Measurements from ENCODE around the gene CYP2W1.
A peak's percentile ranks its signal among the peaks of the same experiment; 100 is the strongest.

The CYP2W1 gene

GRCh38 chr7:982511-983003, 424 bp upstream of the CYP2W1 start:
- no peak for DNase-seq (ENCODE audit: low read depth in 2 of 2)

GRCh38 chr7:983616-984071, 663 bp downstream of the CYP2W1 start:
- no peak for DNase-seq (ENCODE audit: low read depth in 2 of 2)

GRCh38 chr7:984361-985126, 1.6 kb downstream of the CYP2W1 start:
- DNase-seq (ENCODE audit: low read depth in 2 of 2) = no peak

GRCh38 chr7:985127-985416, 2.1 kb downstream of the CYP2W1 start:
- DNase-seq (ENCODE audit: low read depth in 2 of 2) = no peak

GRCh38 chr7:985915-986741, 3.1 kb downstream of the CYP2W1 start:
- DNase-seq (ENCODE audit: low read depth in 2 of 2) = no peak

GRCh38 chr7:986766-987751, 4.1 kb downstream of the CYP2W1 start:
- no peak for DNase-seq (ENCODE audit: low read depth in 2 of 2)

GRCh38 chr7:987909-988308, 4.9 kb downstream of the CYP2W1 start:
- DNase-seq (ENCODE audit: low read depth in 2 of 2) = no peak

GRCh38 chr7:988426-988911, 5.5 kb downstream of the CYP2W1 start:
- no peak for DNase-seq (ENCODE audit: low read depth in 2 of 2)

- no peak for DNase-seq (ENCODE audit: low read depth in 2 of 2)
Measured at GRCh38 chr7:988963-989529, 6.1 kb downstream of the CYP2W1 start.

GRCh38 chr7:990352-990932, 7.5 kb downstream of the CYP2W1 start:
- no peak for DNase-seq (ENCODE audit: low read depth in 2 of 2)

- no peak for DNase-seq (ENCODE audit: low read depth in 2 of 2)
Measured at GRCh38 chr7:990933-991728, 8.2 kb downstream of the CYP2W1 start.

- DNase-seq (ENCODE audit: low read depth in 2 of 2) = no peak
Measured at GRCh38 chr7:991729-992656, 9.0 kb downstream of the CYP2W1 start.

GRCh38 chr7:992709-993607, 10.0 kb downstream of the CYP2W1 start:
- DNase-seq (ENCODE audit: low read depth in 2 of 2) = peak; percentile 89 to 90

- no peak for DNase-seq (ENCODE audit: low read depth in 2 of 2)
Measured at GRCh38 chr7:994592-995308, 11.8 kb downstream of the CYP2W1 start.

- DNase-seq (ENCODE audit: low read depth in 2 of 2) = no peak
Measured at GRCh38 chr7:995571-995970, 12.6 kb downstream of the CYP2W1 start.

- DNase-seq (ENCODE audit: low read depth in 2 of 2) = no peak
Measured at GRCh38 chr7:996079-996872, 13.3 kb downstream of the CYP2W1 start.

Data from stimulated activated CD8-positive, alpha-beta memory T cell treated with anti-CD3 and anti-CD28 coated beads, Interleukin-15, amount 100 ng/mL, for 48 hours (primary cell).